ENCODE measurements around the gene BLZF1.

BLZF1 gene

GRCh38 chr1:169325117-169325516 is 42.9 kb upstream of the BLZF1 start:
- Histone ChIP-seq H3K4me2 (ENCODE audit: low read length) (no peak overlapping the region), H3K9me3 (ENCODE audit: control insufficient read depth, low read length) (no peaks in the 10 kb centered on the region), H3K9ac (no peak overlapping the region), H3K79me2 (peaks cover 4% of the 10 kb centered on the region), H3K4me1 (no peaks in the 10 kb centered on the region), H2AFZ (no peak overlapping the region), H3K27ac (no peak overlapping the region), H3K27me3 (ENCODE audit: control insufficient read depth, insufficient read depth, low read length) (no peaks in the 10 kb centered on the region), H3K36me3 (ENCODE audit: control insufficient read depth, insufficient read depth, low read length) (no peaks in the 10 kb centered on the region), H3K4me3 (ENCODE audit: low read depth, low read length) (no peak overlapping the region)
- TF ChIP-seq CTCF (IDR thresholded peaks at IDR 0.05), result no peak

GRCh38 chr1:169326261-169326955 is 41.6 kb upstream of the BLZF1 start:
- Histone ChIP-seq H3K9ac (no peak overlapping the region), H3K4me3 (ENCODE audit: low read depth, low read length) (no peak overlapping the region), H3K4me2 (ENCODE audit: low read length) (no peak overlapping the region), H3K36me3 (ENCODE audit: control insufficient read depth, insufficient read depth, low read length) (no peaks in the 10 kb centered on the region), H3K27me3 (ENCODE audit: control insufficient read depth, insufficient read depth, low read length) (no peaks in the 10 kb centered on the region), H3K27ac (no peak overlapping the region), H3K79me2 (peaks cover 4% of the 10 kb centered on the region), H3K4me1 (no peaks in the 10 kb centered on the region), H2AFZ (no peak overlapping the region), H3K9me3 (ENCODE audit: control insufficient read depth, low read length) (no peaks in the 10 kb centered on the region)
- no peak for TF ChIP-seq CTCF (IDR thresholded peaks at IDR 0.05)

- Histone ChIP-seq H3K27ac (no peak overlapping the region), H3K4me2 (ENCODE audit: low read length) (no peak overlapping the region), H3K36me3 (ENCODE audit: control insufficient read depth, insufficient read depth, low read length) (no peaks in the 10 kb centered on the region), H3K27me3 (ENCODE audit: control insufficient read depth, insufficient read depth, low read length) (no peaks in the 10 kb centered on the region), H2AFZ (no peak overlapping the region), H3K4me1 (no peaks in the 10 kb centered on the region), H3K9me3 (ENCODE audit: control insufficient read depth, low read length) (no peaks in the 10 kb centered on the region), H3K79me2 (peaks cover 4% of the 10 kb centered on the region), H3K4me3 (ENCODE audit: low read depth, low read length) (no peak overlapping the region), H3K9ac (no peak overlapping the region)
- TF ChIP-seq CTCF (IDR thresholded peaks at IDR 0.05), result no peak
Observed at GRCh38 chr1:169326956-169327268, 41.1 kb upstream of the BLZF1 start.

GRCh38 chr1:169327875-169328274 is 40.1 kb upstream of the BLZF1 start:
- H3K79me2 ChIP-seq, result peaks cover 4% of the 10 kb centered on the region
- H3K4me2 ChIP-seq (ENCODE audit: low read length), result no peak overlapping the region
- H3K27me3 ChIP-seq (ENCODE audit: control insufficient read depth, insufficient read depth, low read length), result no peaks in the 10 kb centered on the region
- H3K9ac ChIP-seq, result no peak overlapping the region
- H3K27ac ChIP-seq, result no peak overlapping the region
- TF ChIP-seq CTCF (IDR thresholded peaks at IDR 0.05), result no peak
- H3K36me3 ChIP-seq (ENCODE audit: control insufficient read depth, insufficient read depth, low read length), result no peaks in the 10 kb centered on the region
- no peaks in the 10 kb centered on the region for H3K4me1 ChIP-seq
- no peak overlapping the region for H3K4me3 ChIP-seq (ENCODE audit: low read depth, low read length)
- H2AFZ ChIP-seq, result no peak overlapping the region
- H3K9me3 ChIP-seq (ENCODE audit: control insufficient read depth, low read length), result no peaks in the 10 kb centered on the region

GRCh38 chr1:169329383-169329782 is 38.6 kb upstream of the BLZF1 start:
- Histone ChIP-seq H3K4me3 (ENCODE audit: low read depth, low read length) (no peak overlapping the region), H3K9me3 (ENCODE audit: control insufficient read depth, low read length) (no peaks in the 10 kb centered on the region), H2AFZ (no peak overlapping the region), H3K36me3 (ENCODE audit: control insufficient read depth, insufficient read depth, low read length) (no peaks in the 10 kb centered on the region), H3K79me2 (peaks cover 4% of the 10 kb centered on the region), H3K9ac (no peak overlapping the region), H3K27me3 (ENCODE audit: control insufficient read depth, insufficient read depth, low read length) (no peaks in the 10 kb centered on the region), H3K4me2 (ENCODE audit: low read length) (no peak overlapping the region), H3K27ac (no peak overlapping the region), H3K4me1 (no peaks in the 10 kb centered on the region)
- no peak for TF ChIP-seq CTCF (IDR thresholded peaks at IDR 0.05)

All from parathyroid adenoma (tissue), 2 donors.